Parathyroid adenoma (tissue), 2 donors: ENCODE data around the gene PNKD.

Experiments
- H2AFZ ChIP-seq: fragments of 300-600 bp; sonication (generic); one replicate; pipeline ENCODE4 v1.7.0; 2017; ENCODE audit warnings: antibody characterized with exemption, mild to moderate bottlenecking
- H3K27ac ChIP-seq: fragments of 300-600 bp; sonication (generic); one replicate; pipeline ENCODE4 v1.7.0; 2017
- H3K27me3 ChIP-seq: fragments of 300-600 bp; sonication (generic); one replicate; pipeline ENCODE4 v1.7.0; 2017; ENCODE audit warnings: low read length; ENCODE audit not compliant: control insufficient read depth, insufficient read depth
- H3K36me3 ChIP-seq: fragments of 300-600 bp; sonication (generic); one replicate; pipeline ENCODE4 v1.7.0; 2017; ENCODE audit warnings: low read length; ENCODE audit not compliant: control insufficient read depth, insufficient read depth
- H3K4me1 ChIP-seq: fragments of 300-600 bp; sonication (generic); one replicate; pipeline ENCODE4 v1.7.0; 2017; ENCODE audit warnings: control low read depth
- H3K4me2 ChIP-seq: fragments of 300-600 bp; sonication (generic); one replicate; pipeline ENCODE4 v1.7.0; 2017; ENCODE audit warnings: low read length
- H3K4me3 ChIP-seq: fragments of 300-600 bp; sonication (generic); one replicate; pipeline ENCODE4 v1.7.0; 2017; ENCODE audit warnings: low read depth, low read length
- H3K79me2 ChIP-seq: fragments of 300-600 bp; sonication (generic); one replicate; pipeline ENCODE4 v1.7.0; 2017; ENCODE audit warnings: control low read depth
- H3K9ac ChIP-seq: fragments of 300-600 bp; sonication (generic); one replicate; pipeline ENCODE4 v1.7.0; 2017; ENCODE audit warnings: mild to moderate bottlenecking
- H3K9me3 ChIP-seq: fragments of 300-600 bp; sonication (generic); one replicate; pipeline ENCODE4 v1.7.0; 2017; ENCODE audit warnings: low read length; ENCODE audit not compliant: control insufficient read depth
- CTCF ChIP-seq: fragments of 300-600 bp; sonication (generic); IDR thresholded peaks from one replicate; pipeline ENCODE4 v1.7.0; 2017; ENCODE audit warnings: antibody characterized with exemption, mild to moderate bottlenecking
- donor health status: primary hyperparathyroidism.

Gene PNKD

GRCh38 chr2:218329027-218329825, 58.9 kb downstream of the PNKD start:
- Histone ChIP-seq H3K9me3 (no peaks in the 10 kb centered on the region), H2AFZ (no peak overlapping the region), H3K36me3 (no peaks in the 10 kb centered on the region), H3K27ac (no peak overlapping the region), H3K79me2 (peaks cover 2% of the 10 kb centered on the region), H3K4me3 (no peak overlapping the region), H3K4me1 (no peaks in the 10 kb centered on the region), H3K4me2 (no peak overlapping the region), H3K9ac (no peak overlapping the region), H3K27me3 (no peaks in the 10 kb centered on the region)
- no peak for TF ChIP-seq CTCF

GRCh38 chr2:218329826-218330593, 59.7 kb downstream of the PNKD start:
- Histone ChIP-seq H3K79me2 (peaks cover 2% of the 10 kb centered on the region), H3K4me1 (no peaks in the 10 kb centered on the region), H3K4me2 (no peak overlapping the region), H3K9me3 (no peaks in the 10 kb centered on the region), H3K36me3 (no peaks in the 10 kb centered on the region), H3K9ac (no peak overlapping the region), H3K27ac (no peak overlapping the region), H3K4me3 (no peak overlapping the region), H3K27me3 (no peaks in the 10 kb centered on the region), H2AFZ (no peak overlapping the region)
- TF ChIP-seq CTCF: no peak

- H3K36me3 ChIP-seq: no peaks in the 10 kb centered on the region
- H3K4me2 ChIP-seq: no peak overlapping the region
- H3K27ac ChIP-seq: no peak overlapping the region
- no peaks in the 10 kb centered on the region for H3K4me1 ChIP-seq
- no peak overlapping the region for H2AFZ ChIP-seq
- no peak overlapping the region for H3K4me3 ChIP-seq
- H3K9ac ChIP-seq: no peak overlapping the region
- no peaks in the 10 kb centered on the region for H3K27me3 ChIP-seq
- H3K9me3 ChIP-seq: no peaks in the 10 kb centered on the region
- TF ChIP-seq CTCF: no peak
- peaks cover 2% of the 10 kb centered on the region for H3K79me2 ChIP-seq
Observed at GRCh38 chr2:218331745-218332144, 61.4 kb downstream of the PNKD start.

- H3K79me2 ChIP-seq: peaks cover 2% of the 10 kb centered on the region
- no peak overlapping the region for H3K9ac ChIP-seq
- H3K4me3 ChIP-seq: no peak overlapping the region
- no peak overlapping the region for H2AFZ ChIP-seq
- H3K27me3 ChIP-seq: no peaks in the 10 kb centered on the region
- H3K9me3 ChIP-seq: no peaks in the 10 kb centered on the region
- H3K4me1 ChIP-seq: no peaks in the 10 kb centered on the region
- H3K4me2 ChIP-seq: no peak overlapping the region
- TF ChIP-seq CTCF: no peak
- no peaks in the 10 kb centered on the region for H3K36me3 ChIP-seq
- no peak overlapping the region for H3K27ac ChIP-seq
Observed at GRCh38 chr2:218332288-218332687, 62.0 kb downstream of the PNKD start.
